Neural cell (in vitro differentiated cells): Measurements from ENCODE around the gene USP6NL. TPM values are rescaled to one million over a fixed set of nuclear protein-coding genes. Genes with fewer than 3 reads are reported as not detected.

Experiments
- H2AFZ ChIP-seq: fragments of 200-600, 300-800 bp; sonication (generic), shearing (Covaris generic); 2 replicates; pipeline ENCODE4 v1.6.0; 2014; ENCODE audit warnings: low read depth, mild to moderate bottlenecking, antibody characterized with exemption, low read length, moderate library complexity
- H3F3A ChIP-seq: fragments of 200-600 bp; shearing (Covaris generic); 2 replicates; pipeline ENCODE4 v1.6.1; 2016; ENCODE audit warnings: mild to moderate bottlenecking, moderate library complexity, mixed read lengths, antibody characterized with exemption, low read length; ENCODE audit not compliant: insufficient read depth, poor library complexity, severe bottlenecking
- H3K27ac ChIP-seq: fragments of 200-600, 300-800 bp; sonication (generic), shearing (Covaris generic); 2 replicates; pipeline ENCODE4 v1.5.1; 2014; ENCODE audit warnings: mild to moderate bottlenecking, low read length, moderate library complexity
- H3K27me3 ChIP-seq: fragments of 300-800, 200-600 bp; sonication (generic), shearing (Covaris generic); 2 replicates; pipeline ENCODE4 v1.6.0; 2014; ENCODE audit warnings: mild to moderate bottlenecking, low read depth, low read length, moderate library complexity; ENCODE audit not compliant: insufficient read depth
- H3K36me3 ChIP-seq: fragments of 300-800, 200-600 bp; sonication (generic), shearing (Covaris generic); 2 replicates; pipeline ENCODE4 v1.5.1; 2014; ENCODE audit warnings: mild to moderate bottlenecking, antibody characterized with exemption, low read length, moderate library complexity; ENCODE audit not compliant: insufficient read depth
- H3K4me2 ChIP-seq: fragments of 300-800, 200-600 bp; sonication (generic), shearing (Covaris generic); 2 replicates; pipeline ENCODE4 v1.6.0; 2014; ENCODE audit warnings: mild to moderate bottlenecking, low read length
- H3K4me3 ChIP-seq: fragments of 300-800, 200-600 bp; sonication (generic), shearing (Covaris generic); 2 replicates; pipeline ENCODE4 v1.5.1; 2014; ENCODE audit warnings: mild to moderate bottlenecking, low read length, moderate library complexity
- H3K79me2 ChIP-seq: fragments of 200-600 bp; shearing (Covaris generic); replicated peaks from 2 replicates; pipeline ENCODE4 v1.6.0; 2014; ENCODE audit warnings: mild to moderate bottlenecking, low read length, moderate library complexity; ENCODE audit not compliant: insufficient read depth
- H3K9ac ChIP-seq: fragments of 300-800, 200-600 bp; sonication (generic), shearing (Covaris generic); 2 replicates; pipeline ENCODE4 v1.6.1; 2016; ENCODE audit warnings: mild to moderate bottlenecking, low read length, mixed read lengths
- H3K9me2 ChIP-seq: fragments of 200-600 bp; shearing (Covaris generic); 2 replicates; pipeline ENCODE4 v1.6.1; 2016; ENCODE audit warnings: mild to moderate bottlenecking, low read length, mixed read lengths; ENCODE audit not compliant: insufficient read depth
- H3K9me3 ChIP-seq: fragments of 200-600, 300-800 bp; sonication (generic), shearing (Covaris generic); 2 replicates; pipeline ENCODE4 v1.6.1; 2016; ENCODE audit warnings: mild to moderate bottlenecking, mixed run types, low read length, moderate library complexity, mixed read lengths
- H4K20me1 ChIP-seq: fragments of 200-600 bp; shearing (Covaris generic); 2 replicates; pipeline ENCODE4 v1.6.1; 2016; ENCODE audit warnings: mild to moderate bottlenecking, mixed run types; ENCODE audit not compliant: insufficient read depth
- EP300 ChIP-seq: fragments of 450-650 bp; conservative IDR thresholded peaks from 2 replicates; pipeline ENCODE4 v1.6.1; 2014; ENCODE audit warnings: antibody characterized with exemption, mild to moderate bottlenecking, moderate library complexity; ENCODE audit not compliant: poor library complexity, severe bottlenecking
- EZH2 ChIP-seq: fragments of 200-600, 300-800 bp; shearing (Covaris generic), sonication (generic); IDR thresholded peaks from 2 replicates; pipeline ENCODE4 v1.6.1; 2014; ENCODE audit warnings: antibody characterized with exemption, low read length, borderline replicate concordance, mild to moderate bottlenecking; ENCODE audit not compliant: insufficient read depth, poor library complexity, severe bottlenecking
- MXI1 ChIP-seq: fragments of 450-650 bp; conservative IDR thresholded peaks from 2 replicates; pipeline ENCODE4 v1.6.1; 2014; ENCODE audit warnings: antibody characterized with exemption, mild to moderate bottlenecking; ENCODE audit not compliant: poor library complexity, severe bottlenecking
- POLR2AphosphoS5 ChIP-seq: IDR thresholded peaks from 2 replicates; pipeline ENCODE4 v1.6.1; 2012
- RAD21 ChIP-seq: fragments of 450-650 bp; conservative IDR thresholded peaks from 2 replicates; pipeline ENCODE4 v1.6.1; 2014; ENCODE audit warnings: antibody characterized with exemption, mild to moderate bottlenecking, moderate library complexity
- SMC3 ChIP-seq: fragments of 450-650 bp; conservative IDR thresholded peaks from 2 replicates; pipeline ENCODE4 v1.6.1; 2014; ENCODE audit warnings: antibody characterized with exemption, mild to moderate bottlenecking, moderate library complexity; ENCODE audit not compliant: poor library complexity
- TAF1 ChIP-seq: IDR thresholded peaks from 2 replicates; pipeline ENCODE4 v1.6.1; 2012; ENCODE audit warnings: low read depth
- polyA plus RNA-seq: library from polyadenylated mRNA; depleted of rRNA; stranded (reverse); fragments of >200 nt; gene quantifications from 2 replicates; pipeline ENCODE4 v1.2.3, GENCODE V29; 2014
- TF ChIP-seq, protein P1 (sequence below): IDR thresholded peaks from 2 replicates; pipeline ENCODE4 v1.6.1; 2012; ENCODE audit warnings: borderline replicate concordance
- TF ChIP-seq, protein P2 (sequence below): fragments of 450-650 bp; IDR thresholded peaks from 2 replicates; pipeline ENCODE4 v1.5.1; 2014; ENCODE audit warnings: antibody characterized with exemption, mild to moderate bottlenecking, moderate library complexity; ENCODE audit not compliant: poor library complexity, severe bottlenecking

Gene USP6NL
- polyA plus RNA-seq, 1 donor from 2014 or later, result 39.9 TPM

DNA sequence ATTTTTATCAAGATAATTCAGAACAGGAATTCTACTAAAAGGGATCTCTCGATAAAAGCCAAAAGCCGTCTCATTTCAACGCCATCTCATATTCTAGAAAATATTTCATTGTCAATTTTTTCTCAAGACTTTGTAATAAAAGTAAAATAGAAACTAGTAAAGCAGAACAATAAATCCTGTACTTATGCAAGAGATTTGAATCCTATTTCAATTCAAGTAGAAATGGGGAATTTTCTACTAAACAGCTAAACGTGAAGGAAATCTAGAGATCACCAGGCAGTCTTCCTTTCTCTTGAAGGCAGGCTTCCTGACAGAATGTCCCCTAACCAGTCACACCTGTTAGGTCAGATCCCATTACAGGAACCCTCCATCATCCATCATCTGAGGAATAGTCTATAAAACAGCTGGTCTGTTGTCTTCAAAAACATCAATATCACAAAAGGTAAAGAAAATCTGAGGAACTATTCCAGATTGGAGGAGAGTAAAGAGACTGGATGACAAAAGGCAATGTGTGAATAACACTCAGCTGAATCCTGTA is 23.7 kb downstream of the USP6NL start:
- Histone ChIP-seq H3K27me3 (no peaks in the 10 kb centered on the region), H3K9ac (no peak overlapping the region), H3K9me2 (no peaks in the 10 kb centered on the region), H3K4me2 (no peak overlapping the region), H4K20me1 (no peaks in the 10 kb centered on the region), H3K27ac (no peak overlapping the region), H3K9me3 (no peaks in the 10 kb centered on the region), H3K36me3 (no peaks in the 10 kb centered on the region), H3K79me2 (peaks cover 78% of the 10 kb centered on the region), H3K4me3 (no peak overlapping the region), H2AFZ (no peak overlapping the region), H3F3A (no peaks in the 10 kb centered on the region)
- TF ChIP-seq, protein P1, sequence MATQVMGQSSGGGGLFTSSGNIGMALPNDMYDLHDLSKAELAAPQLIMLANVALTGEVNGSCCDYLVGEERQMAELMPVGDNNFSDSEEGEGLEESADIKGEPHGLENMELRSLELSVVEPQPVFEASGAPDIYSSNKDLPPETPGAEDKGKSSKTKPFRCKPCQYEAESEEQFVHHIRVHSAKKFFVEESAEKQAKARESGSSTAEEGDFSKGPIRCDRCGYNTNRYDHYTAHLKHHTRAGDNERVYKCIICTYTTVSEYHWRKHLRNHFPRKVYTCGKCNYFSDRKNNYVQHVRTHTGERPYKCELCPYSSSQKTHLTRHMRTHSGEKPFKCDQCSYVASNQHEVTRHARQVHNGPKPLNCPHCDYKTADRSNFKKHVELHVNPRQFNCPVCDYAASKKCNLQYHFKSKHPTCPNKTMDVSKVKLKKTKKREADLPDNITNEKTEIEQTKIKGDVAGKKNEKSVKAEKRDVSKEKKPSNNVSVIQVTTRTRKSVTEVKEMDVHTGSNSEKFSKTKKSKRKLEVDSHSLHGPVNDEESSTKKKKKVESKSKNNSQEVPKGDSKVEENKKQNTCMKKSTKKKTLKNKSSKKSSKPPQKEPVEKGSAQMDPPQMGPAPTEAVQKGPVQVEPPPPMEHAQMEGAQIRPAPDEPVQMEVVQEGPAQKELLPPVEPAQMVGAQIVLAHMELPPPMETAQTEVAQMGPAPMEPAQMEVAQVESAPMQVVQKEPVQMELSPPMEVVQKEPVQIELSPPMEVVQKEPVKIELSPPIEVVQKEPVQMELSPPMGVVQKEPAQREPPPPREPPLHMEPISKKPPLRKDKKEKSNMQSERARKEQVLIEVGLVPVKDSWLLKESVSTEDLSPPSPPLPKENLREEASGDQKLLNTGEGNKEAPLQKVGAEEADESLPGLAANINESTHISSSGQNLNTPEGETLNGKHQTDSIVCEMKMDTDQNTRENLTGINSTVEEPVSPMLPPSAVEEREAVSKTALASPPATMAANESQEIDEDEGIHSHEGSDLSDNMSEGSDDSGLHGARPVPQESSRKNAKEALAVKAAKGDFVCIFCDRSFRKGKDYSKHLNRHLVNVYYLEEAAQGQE, result no peak
- TF ChIP-seq EP300 (no peak), MXI1 (no peak), RAD21 (no peak), TAF1 (no peak), EZH2 (no peak), POLR2AphosphoS5 (no peak), SMC3 (no peak)
- TF ChIP-seq, protein P2, sequence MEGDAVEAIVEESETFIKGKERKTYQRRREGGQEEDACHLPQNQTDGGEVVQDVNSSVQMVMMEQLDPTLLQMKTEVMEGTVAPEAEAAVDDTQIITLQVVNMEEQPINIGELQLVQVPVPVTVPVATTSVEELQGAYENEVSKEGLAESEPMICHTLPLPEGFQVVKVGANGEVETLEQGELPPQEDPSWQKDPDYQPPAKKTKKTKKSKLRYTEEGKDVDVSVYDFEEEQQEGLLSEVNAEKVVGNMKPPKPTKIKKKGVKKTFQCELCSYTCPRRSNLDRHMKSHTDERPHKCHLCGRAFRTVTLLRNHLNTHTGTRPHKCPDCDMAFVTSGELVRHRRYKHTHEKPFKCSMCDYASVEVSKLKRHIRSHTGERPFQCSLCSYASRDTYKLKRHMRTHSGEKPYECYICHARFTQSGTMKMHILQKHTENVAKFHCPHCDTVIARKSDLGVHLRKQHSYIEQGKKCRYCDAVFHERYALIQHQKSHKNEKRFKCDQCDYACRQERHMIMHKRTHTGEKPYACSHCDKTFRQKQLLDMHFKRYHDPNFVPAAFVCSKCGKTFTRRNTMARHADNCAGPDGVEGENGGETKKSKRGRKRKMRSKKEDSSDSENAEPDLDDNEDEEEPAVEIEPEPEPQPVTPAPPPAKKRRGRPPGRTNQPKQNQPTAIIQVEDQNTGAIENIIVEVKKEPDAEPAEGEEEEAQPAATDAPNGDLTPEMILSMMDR, result no peak

DNA sequence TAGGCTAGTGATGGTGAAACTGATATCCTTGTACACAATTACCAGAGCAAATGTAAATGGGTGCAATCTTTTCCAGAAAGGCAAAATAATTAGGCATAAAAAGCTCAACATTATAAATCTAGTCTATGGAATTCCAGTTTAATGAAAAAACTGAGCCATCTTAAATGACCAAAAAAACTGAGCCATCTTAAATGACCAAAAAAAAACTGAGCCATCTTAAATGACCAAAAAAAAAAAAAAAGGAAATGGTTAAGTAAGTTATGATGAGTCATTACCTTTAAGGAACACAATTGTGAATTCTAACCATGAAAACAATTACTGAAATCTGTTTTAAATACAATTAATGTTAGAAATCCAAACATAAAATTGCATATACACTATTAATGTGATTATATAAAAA is 25.3 kb downstream of the USP6NL start:
- Histone ChIP-seq H3K27ac (no peak overlapping the region), H3K4me2 (no peak overlapping the region), H3K9me3 (no peaks in the 10 kb centered on the region), H4K20me1 (no peaks in the 10 kb centered on the region), H3K27me3 (no peaks in the 10 kb centered on the region), H3K36me3 (no peaks in the 10 kb centered on the region), H2AFZ (no peak overlapping the region), H3K9ac (no peak overlapping the region), H3F3A (no peaks in the 10 kb centered on the region), H3K9me2 (no peaks in the 10 kb centered on the region), H3K4me3 (no peak overlapping the region), H3K79me2 (peaks cover 74% of the 10 kb centered on the region)
- TF ChIP-seq, protein P2, result no peak
- TF ChIP-seq EZH2, result no peak
- no peak for TF ChIP-seq POLR2AphosphoS5
- no peak for TF ChIP-seq SMC3
- no peak for TF ChIP-seq RAD21
